Measurements from ENCODE around the gene PCDHGA11.
"Not testable (repeated sequence)": the region's sequence is repeated elsewhere in the genome, so short reads cannot be mapped to it uniquely, and the experiment has no call there.

PCDHGA11 gene

DNA sequence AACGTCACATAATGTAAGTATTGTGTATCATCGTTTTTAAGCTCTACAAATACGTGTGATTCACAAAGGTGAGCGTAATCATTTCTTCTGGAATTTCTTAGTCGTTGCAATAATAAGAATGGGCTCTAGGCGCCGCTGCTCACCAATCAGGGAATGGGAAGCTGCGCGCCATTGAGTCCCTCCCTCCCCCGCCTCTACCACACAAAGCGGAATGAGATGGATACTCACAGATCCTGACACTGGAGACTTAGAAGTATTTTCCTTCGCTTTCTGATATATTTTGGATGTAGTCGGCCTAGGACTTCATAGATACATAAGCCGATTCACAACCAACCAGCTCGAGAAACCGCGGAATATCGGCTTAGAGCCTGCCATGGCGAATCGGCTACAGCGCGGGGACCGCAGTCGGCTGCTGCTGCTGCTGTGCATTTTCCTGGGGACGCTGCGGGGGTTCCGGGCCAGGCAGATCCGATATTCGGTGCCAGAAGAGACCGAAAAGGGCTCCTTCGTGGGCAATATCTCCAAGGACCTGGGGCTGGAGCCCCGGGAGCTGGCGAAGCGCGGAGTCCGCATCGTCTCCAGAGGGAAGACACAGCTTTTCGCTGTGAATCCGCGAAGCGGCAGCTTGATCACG lies at the start of gene PCDHGA11:
Gene PCDHGA11, plus strand, starts transcription at position 197 of the 634 bp plus-strand sequence. Its CDS starts 177 bp downstream, at position 374.
- DNase-seq (ENCODE audit: low read depth) = no peak

DNA sequence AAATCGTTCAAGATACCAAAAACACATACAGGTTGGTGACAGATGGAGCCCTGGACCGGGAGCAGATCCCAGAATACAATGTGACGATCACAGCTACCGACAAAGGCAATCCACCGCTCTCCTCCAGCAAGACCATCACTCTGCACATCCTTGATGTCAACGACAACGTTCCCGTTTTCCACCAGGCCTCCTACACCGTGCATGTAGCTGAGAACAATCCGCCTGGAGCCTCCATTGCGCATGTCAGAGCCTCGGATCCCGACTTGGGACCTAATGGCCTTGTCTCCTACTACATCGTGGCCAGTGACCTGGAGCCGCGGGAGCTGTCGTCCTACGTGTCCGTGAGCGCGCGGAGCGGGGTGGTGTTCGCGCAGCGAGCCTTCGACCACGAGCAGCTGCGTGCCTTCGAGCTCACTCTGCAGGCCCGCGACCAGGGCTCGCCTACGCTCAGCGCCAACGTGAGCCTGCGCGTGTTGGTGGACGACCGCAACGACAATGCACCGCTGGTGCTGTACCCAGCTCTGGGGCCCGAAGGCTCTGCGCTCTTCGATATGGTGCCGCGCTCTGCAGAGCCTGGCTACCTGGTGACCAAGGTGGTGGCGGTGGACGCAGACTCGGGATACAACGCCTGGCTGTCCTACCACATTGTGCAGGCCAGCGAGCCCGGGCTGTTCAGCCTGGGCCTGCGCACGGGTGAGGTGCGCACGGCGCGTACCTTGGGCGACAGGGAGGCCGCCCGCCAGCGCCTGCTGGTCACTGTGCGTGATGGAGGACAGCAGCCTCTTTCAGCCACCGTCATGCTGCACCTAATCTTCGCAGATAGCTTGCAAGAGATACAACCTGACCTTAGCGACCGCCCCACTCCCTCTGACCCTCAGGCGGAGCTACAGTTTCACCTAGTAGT lies 49.0 kb upstream of the PCDHGA11 start:
- DNase-seq (ENCODE audit: low read depth) = no peak

DNA sequence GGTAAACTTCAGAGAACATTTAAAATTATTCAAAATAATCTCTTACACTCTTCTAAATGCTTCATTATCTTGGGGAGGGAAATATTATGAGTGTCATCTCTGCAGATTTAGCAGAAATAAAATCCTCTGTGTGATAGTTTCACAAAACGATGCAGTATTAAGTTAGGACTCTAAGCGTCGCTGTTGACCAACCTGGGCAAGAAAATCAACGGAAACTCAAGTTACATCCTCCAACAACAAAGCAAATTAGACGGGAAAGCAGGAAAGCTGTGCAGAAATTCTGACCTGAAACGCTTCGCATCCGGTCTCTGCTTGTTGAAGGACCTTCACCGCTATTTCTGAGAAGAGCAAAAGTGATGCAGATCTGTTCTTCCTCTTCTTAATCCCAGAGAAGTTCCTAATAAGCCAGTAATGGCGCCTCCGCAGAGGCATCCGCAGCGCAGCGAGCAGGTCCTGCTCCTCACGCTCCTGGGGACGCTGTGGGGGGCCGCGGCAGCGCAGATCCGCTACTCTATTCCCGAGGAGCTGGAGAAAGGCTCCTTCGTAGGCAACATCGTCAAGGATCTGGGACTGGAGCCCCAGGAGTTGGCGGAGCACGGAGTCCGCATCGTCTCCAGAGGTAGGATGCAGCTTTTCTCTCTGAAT lies 47.1 kb upstream of the PCDHGA11 start, which contains the start of gene PCDHGA6:
Gene PCDHGA6, plus strand, starts transcription at position 219 of the 645 bp plus-strand sequence. Its CDS starts 193 bp downstream, at position 412.
- DNase-seq (ENCODE audit: low read depth) = no peak

DNA sequence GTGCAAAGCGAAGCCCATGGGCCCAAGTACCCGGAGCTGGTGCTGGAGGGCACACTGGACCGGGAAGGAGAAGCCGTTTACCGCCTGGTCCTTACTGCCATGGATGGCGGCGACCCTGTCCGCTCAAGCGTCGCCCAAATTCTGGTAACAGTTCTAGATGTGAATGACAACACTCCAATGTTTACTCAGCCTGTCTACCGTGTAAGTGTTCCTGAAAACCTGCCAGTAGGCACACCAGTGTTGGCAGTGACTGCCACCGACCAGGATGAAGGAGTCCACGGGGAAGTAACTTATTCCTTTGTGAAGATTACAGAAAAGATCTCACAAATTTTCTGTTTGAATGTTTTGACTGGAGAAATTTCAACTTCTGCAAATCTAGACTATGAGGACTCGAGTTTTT lies 46.2 kb upstream of the PCDHGA11 start:
- no peak for DNase-seq (ENCODE audit: low read depth)

DNA sequence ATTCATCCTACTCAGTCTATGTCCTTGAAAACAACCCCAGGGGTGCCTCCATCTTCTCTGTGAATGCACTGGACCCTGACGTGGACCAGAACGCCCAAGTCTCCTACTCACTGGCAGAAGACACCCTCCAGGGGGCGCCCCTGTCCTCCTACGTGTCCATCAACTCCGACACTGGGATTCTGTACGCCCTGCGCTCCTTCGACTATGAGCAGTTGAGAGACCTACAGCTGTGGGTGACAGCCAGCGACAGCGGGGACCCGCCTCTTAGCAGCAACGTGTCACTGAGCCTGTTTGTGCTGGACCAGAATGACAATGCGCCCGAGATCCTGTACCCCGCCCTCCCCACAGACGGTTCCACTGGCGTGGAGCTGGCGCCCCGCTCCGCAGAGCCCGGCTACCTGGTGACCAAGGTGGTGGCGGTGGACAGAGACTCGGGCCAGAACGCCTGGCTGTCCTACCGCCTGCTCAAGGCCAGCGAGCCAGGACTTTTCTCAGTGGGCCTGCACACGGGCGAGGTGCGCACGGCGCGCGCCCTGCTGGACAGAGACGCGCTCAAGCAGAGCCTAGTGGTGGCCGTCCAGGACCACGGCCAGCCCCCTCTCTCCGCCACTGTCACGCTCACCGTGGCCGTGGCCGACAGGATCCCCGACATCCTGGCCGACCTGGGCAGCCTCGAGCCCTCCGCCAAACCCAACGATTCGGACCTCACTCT lies 45.3 kb upstream of the PCDHGA11 start:
- not testable (repeated sequence) for DNase-seq (ENCODE audit: low read depth)

DNA sequence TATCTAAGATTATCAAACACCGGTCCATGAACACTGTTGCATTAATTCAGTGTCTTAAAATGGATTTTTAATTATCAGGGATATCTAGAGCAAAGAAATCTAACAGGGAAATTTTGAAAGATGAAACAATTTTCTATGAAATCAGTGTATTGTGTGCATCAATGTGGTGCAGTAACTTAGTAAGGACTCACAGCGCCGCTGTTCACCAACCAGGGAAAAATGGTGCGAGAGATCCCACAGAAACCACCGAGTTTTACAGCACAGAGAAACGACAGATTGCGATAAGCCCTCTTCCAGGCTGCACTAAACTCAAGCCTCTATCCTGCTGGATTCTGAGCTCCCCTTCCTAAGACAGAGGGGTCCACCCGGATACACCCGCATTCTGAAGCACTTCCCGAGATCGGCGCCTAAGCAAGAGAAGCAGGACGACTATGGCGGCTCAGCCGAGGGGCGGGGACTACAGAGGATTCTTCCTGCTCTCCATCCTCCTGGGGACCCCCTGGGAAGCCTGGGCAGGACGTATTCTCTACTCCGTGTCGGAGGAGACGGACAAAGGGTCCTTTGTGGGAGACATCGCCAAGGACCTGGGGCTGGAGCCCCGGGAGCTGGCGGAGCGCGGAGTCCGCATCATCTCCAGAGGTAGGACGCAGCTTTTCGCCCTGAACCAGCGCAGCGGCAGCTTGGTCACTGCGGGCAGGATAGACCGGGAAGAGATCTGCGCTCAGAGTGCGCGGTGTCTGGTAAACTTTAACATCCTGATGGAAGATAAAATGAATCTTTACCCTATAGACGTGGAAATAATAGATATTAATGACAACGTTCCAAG lies 38.2 kb upstream of the PCDHGA11 start, which contains the start of gene PCDHGA7:
Gene PCDHGA7, plus strand, starts transcription at position 274 of the 826 bp plus-strand sequence. Its CDS starts 158 bp downstream, at position 432.
- no peak for DNase-seq (ENCODE audit: low read depth)

DNA sequence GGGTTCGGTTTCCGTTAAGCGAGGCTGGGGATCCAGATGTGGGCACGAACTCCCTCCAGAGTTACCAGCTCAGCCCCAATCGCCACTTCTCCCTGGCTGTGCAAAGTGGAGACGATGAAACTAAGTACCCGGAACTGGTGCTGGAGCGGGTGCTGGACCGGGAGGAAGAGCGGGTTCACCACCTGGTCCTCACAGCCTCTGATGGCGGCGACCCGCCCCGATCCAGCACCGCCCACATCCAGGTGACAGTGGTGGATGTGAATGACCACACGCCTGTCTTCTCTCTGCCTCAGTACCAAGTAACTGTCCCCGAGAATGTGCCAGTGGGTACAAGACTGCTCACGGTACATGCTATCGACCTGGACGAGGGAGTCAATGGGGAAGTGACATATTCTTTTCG lies 37.5 kb upstream of the PCDHGA11 start:
- no peak for DNase-seq (ENCODE audit: low read depth)

DNA sequence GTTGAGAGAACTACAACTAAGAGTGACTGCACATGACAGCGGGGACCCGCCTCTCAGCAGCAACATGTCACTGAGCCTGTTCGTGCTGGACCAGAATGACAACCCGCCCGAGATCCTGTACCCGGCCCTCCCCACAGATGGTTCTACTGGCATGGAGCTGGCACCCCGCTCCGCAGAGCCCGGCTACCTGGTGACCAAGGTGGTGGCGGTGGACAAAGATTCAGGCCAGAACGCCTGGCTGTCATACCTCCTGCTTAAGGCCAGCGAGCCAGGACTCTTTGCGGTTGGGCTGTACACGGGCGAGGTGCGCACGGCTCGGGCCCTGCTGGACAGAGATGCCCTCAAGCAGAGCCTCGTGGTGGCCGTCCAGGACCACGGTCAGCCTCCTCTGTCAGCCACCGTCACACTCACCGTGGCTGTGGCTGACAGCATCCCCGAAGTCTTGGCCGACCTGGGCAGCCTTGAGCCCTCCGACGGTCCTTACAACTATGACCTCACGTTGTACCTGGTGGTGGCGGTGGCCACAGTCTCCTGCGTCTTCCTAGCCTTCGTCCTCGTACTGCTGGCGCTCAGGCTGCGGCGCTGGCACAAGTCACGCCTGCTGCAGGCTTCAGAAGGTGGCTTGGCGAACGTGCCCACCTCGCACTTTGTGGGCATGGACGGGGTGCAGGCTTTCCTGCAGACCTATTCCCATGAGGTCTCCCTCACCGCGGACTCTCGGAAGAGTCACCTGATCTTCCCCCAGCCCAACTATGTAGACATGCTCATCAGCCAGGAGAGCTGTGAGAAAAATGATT lies 36.2 kb upstream of the PCDHGA11 start:
- DNase-seq (ENCODE audit: low read depth) = no peak

DNA sequence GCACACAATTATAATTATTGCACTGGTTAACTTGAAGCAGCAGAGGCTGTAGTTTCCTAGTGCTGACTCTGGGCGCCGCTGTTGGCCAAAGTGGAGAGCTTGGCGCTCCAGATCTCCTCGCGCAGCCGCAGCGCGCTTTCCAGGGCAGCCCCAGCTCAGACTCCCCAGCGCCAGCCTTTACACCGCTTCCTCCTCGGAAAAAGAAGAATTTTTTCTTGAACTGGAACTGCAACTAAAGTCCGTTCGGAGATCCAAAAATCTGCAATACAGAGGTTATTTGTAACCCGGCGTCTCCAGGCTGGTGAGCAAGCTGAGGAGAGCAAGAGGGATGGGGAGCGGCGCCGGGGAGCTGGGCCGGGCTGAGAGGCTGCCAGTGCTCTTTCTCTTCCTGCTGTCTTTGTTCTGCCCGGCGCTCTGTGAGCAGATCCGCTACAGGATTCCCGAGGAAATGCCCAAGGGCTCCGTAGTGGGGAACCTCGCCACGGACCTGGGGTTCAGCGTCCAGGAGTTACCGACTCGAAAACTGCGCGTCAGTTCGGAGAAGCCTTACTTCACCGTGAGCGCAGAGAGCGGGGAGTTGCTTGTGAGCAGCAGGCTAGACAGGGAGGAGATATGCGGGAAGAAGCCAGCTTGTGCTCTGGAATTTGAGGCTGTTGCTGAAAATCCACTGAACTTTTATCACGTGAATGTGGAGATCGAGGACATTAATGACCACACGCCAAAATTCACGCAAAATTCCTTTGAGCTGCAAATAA lies 33.1 kb upstream of the PCDHGA11 start, which contains the start of gene PCDHGB4:
Gene PCDHGB4, plus strand, starts transcription at position 142 of the 755 bp plus-strand sequence. Its CDS starts 187 bp downstream, at position 329.
- not testable (repeated sequence) for DNase-seq (ENCODE audit: low read depth)

DNA sequence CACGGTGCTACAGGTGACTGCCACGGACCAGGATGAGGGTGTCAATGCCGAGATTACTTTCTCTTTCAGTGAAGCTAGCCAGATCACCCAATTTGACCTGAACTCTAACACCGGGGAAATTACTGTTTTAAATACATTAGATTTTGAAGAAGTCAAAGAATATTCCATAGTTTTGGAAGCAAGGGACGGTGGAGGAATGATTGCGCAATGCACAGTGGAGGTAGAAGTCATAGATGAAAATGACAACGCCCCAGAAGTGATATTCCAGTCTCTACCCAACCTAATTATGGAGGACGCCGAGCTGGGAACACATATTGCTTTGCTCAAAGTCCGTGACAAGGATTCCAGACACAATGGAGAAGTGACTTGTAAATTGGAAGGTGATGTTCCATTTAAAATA lies 32.2 kb upstream of the PCDHGA11 start:
- no peak for DNase-seq (ENCODE audit: low read depth)

DNA sequence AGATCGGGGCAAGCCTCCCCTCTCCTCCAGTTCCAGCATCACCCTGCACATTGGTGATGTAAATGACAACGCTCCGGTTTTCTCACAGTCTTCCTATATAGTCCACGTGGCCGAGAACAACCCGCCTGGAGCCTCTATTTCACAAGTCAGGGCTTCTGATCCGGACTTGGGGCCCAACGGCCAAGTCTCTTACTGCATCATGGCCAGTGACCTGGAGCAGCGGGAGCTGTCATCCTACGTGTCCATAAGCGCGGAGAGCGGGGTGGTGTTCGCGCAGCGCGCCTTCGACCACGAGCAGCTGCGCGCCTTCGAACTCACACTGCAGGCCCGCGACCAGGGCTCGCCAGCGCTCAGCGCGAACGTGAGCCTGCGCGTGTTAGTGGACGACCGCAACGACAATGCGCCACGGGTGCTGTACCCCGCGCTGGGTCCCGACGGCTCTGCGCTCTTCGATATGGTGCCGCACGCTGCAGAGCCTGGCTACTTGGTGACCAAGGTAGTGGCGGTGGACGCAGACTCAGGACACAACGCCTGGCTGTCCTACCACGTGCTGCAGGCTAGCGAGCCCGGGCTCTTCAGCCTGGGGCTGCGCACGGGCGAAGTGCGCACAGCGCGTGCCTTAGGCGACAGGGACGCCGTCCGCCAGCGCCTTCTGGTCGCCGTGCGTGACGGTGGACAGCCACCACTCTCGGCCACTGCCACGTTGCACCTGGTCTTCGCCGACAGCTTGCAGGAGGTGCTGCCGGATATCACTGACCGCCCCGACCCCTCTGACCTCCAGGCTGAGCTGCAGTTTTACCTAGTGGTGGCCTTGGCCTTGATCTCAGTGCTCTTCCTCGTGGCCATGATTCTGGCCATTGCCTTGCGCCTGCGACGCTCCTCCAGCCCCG lies 31.5 kb upstream of the PCDHGA11 start:
- no peak for DNase-seq (ENCODE audit: low read depth)

DNA sequence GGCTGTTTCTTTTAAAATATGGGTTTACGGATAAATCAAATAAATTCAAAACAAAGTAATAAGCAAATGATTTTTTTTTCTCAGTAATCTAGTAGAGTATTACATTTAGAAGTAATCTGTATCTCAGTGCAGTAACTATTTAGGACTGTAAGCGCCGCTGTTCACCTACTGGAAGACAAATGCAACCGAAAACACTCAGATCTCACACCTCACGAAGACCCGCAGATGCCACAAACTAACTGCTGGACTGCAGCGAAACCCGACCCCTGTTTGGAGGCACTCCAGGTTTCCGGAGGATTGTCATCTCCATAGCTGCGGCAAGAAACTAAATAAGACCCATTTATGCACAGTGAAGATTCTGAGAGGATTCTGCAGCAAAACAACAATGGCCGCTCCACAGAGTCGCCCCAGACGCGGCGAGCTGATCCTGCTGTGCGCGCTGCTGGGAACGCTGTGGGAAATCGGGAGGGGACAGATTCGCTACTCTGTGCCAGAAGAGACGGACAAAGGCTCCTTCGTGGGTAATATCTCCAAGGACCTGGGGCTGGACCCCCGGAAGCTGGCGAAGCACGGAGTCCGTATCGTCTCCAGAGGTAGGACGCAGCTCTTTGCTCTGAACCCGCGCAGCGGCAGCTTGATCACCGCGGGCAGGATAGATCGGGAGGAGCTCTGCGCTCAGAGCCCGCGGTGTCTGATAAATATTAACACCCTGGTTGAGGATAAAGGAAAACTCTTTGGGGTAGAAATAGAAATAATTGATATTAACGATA lies 28.2 kb upstream of the PCDHGA11 start, which contains the start of gene PCDHGA8:
Gene PCDHGA8, plus strand, starts transcription at position 205 of the 770 bp plus-strand sequence. Its CDS starts 181 bp downstream, at position 386.
- DNase-seq (ENCODE audit: low read depth) = no peak

DNA sequence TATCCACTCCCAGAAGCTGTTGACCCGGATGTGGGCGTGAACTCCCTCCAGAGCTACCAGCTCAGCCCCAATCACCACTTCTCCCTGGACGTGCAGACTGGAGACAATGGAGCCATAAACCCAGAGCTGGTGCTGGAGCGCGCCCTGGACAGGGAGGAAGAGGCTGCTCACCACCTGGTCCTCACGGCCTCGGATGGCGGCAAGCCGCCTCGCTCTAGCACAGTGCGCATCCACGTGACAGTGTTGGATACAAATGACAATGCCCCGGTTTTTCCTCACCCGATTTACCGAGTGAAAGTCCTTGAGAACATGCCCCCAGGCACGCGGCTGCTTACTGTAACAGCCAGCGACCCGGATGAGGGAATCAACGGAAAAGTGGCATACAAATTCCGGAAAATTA lies 27.6 kb upstream of the PCDHGA11 start:
- no peak for DNase-seq (ENCODE audit: low read depth)

DNA sequence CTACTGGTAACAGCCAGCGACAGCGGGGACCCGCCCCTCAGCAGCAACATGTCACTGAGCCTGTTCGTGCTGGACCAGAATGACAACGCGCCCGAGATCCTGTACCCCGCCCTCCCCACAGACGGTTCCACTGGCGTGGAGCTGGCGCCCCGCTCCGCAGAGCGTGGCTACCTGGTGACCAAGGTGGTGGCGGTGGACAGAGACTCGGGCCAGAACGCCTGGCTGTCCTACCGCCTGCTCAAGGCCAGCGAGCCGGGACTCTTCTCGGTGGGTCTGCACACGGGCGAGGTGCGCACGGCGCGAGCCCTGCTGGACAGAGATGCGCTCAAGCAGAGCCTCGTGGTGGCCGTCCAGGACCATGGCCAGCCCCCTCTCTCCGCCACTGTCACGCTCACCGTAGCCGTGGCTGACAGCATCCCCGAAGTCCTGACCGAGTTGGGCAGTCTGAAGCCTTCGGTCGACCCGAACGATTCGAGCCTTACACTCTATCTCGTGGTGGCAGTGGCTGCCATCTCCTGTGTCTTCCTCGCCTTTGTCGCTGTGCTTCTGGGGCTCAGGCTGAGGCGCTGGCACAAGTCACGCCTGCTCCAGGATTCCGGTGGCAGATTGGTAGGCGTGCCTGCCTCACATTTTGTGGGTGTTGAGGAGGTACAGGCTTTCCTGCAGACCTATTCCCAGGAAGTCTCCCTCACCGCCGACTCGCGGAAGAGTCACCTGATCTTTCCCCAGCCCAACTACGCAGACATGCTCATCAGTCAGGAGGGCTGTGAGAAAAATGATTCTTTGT lies 26.3 kb upstream of the PCDHGA11 start:
- not testable (repeated sequence) for DNase-seq (ENCODE audit: low read depth)

DNA sequence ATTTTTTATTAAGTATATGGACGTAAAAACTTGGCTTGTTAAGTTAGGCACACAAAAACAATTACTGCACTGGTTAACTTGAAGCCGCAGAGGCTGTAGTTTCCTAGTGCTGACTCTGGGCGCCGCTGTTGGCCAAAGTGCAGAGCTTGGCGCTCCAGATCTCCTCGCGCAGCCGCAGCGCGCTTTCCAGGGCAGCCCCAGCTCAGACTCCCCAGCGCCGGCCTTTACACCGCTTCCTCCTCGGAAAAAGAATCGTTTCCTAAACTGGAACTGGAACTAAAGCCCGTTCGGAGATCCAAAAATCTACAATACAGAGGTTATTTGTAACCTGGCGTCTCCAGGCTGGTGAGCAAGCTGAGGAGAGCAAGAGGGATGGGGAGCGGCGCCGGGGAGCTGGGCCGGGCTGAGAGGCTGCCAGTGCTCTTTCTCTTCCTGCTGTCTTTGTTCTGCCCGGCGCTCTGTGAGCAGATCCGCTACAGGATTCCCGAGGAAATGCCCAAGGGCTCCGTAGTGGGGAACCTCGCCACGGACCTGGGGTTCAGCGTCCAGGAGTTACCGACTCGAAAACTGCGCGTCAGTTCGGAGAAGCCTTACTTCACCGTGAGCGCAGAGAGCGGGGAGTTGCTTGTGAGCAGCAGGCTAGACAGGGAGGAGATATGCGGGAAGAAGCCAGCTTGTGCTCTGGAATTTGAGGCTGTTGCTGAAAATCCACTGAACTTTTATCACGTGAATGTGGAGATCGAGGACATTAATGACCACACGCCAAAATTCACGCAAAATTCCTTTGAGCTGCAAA lies 22.9 kb upstream of the PCDHGA11 start, which contains the start of gene PCDHGB5:
Gene PCDHGB5, plus strand, starts transcription at position 192 of the 796 bp plus-strand sequence. Its CDS starts 181 bp downstream, at position 373.
- not testable (repeated sequence) for DNase-seq (ENCODE audit: low read depth)

Measured in activated T-helper 9 cell treated with anti-CD3 and anti-CD28 coated beads, Interleukin-2, amount 50 U/mL, for 16 hours (primary cell).